Right atrium auricular region (tissue), 2 donors: ENCODE results near the gene KPNA3. TPM values are rescaled to one million over a fixed set of nuclear protein-coding genes. Genes with fewer than 3 reads are reported as not detected.

Experiments
- DNase-seq: peaks from one replicate; pipeline ENCODE4 v3.0.0-alpha.2; 2019; ENCODE audit warnings: low spot score
- H3K27ac ChIP-seq, 2 donors: fragments of 200-600 bp; sonication (generic); 1 replicate in 1 of 2; 2 replicates in 1 of 2; pipeline ENCODE4 v1.5.1; 2016 to 2019
- H3K27me3 ChIP-seq, 2 donors: fragments of 200-600 bp; sonication (generic); one replicate each; pipeline versions ENCODE4 v1.5.1 to v1.6.0; 2017 to 2019
- H3K36me3 ChIP-seq: fragments of 200-600 bp; sonication (generic); one replicate; pipeline ENCODE4 v1.5.1; 2016
- H3K4me1 ChIP-seq, 2 donors: fragments of 200-600 bp; sonication (generic); one replicate each; pipeline versions ENCODE4 v1.5.1 to v1.6.0; 2017 to 2019
- H3K4me3 ChIP-seq, 2 donors: fragments of 200-600 bp; sonication (generic); 1 replicate in 1 of 2; 2 replicates in 1 of 2; pipeline ENCODE4 v1.5.1; 2017 to 2019; ENCODE audit warnings: mild to moderate bottlenecking in 1 of 2, moderate library complexity in 1 of 2
- H3K9me3 ChIP-seq, 2 donors: fragments of 200-600 bp; sonication (generic); one replicate each; pipeline ENCODE4 v1.5.1; 2019
- total RNA-seq, 2 donors: library from RNA; depleted of rRNA; stranded (reverse); fragments of >200 nt; gene quantifications; one replicate each; pipeline ENCODE4 v1.1.0, GENCODE V29; 2016
- TF ChIP-seq, protein P1 (sequence below), 2 donors: fragments of 200-600 bp; sonication (generic); IDR thresholded peaks; one replicate each; pipeline ENCODE4 v1.5.1; 2019; ENCODE audit warnings: antibody characterized with exemption in 2 of 2

The KPNA3 gene
- total RNA-seq, 2 donors from 2014 or later, result 36.6 to 42.0 TPM

DNA sequence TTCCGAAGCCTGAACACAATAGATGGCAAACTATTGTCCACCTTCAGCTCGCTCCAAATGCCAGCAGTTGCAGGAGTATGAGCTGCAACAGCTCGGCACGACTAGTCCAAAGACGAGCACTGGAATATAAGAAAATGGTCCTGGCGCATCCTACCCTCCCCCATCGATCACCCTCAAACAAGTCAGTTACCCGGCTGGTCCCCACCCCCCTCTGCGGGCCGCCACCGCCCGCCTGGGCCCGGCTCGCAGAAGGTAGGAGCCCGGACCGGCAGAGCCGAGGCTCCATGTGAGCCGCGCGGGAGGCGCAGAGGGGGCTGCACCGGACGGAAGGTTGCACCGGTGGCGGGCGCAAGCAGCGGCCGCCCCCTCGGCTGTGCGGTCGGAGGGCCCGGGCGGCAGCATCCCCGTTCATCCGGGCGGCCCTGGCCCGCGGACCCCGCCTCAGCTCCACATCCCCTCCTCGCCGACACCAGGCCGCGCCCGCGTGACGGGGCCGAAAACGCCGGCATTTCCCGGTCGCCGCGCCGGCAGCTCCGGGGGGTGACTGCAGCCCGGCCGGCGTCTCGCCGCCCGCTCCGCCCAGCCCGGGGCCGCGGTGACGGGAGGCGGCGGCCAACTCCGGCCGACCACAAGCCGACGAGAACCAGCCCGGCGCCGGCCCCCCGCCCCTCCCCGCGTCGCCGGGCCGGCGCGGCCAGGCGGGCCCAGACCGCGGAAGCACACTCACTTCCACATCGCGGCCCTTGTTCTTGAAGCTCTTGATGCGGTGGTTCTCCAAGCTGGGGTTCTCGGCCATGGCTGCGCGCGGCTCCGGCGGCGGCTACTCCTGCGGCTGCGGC, 552 bp downstream of the KPNA3 start:
- peaks cover 0 to 30% of the 10 kb centered on the region in 2 donors for H3K4me1 ChIP-seq
- no peaks in the 10 kb centered on the region for H3K27me3 ChIP-seq
- no peak for DNase-seq
- TF ChIP-seq, protein P1, sequence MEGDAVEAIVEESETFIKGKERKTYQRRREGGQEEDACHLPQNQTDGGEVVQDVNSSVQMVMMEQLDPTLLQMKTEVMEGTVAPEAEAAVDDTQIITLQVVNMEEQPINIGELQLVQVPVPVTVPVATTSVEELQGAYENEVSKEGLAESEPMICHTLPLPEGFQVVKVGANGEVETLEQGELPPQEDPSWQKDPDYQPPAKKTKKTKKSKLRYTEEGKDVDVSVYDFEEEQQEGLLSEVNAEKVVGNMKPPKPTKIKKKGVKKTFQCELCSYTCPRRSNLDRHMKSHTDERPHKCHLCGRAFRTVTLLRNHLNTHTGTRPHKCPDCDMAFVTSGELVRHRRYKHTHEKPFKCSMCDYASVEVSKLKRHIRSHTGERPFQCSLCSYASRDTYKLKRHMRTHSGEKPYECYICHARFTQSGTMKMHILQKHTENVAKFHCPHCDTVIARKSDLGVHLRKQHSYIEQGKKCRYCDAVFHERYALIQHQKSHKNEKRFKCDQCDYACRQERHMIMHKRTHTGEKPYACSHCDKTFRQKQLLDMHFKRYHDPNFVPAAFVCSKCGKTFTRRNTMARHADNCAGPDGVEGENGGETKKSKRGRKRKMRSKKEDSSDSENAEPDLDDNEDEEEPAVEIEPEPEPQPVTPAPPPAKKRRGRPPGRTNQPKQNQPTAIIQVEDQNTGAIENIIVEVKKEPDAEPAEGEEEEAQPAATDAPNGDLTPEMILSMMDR (IDR thresholded peaks at IDR 0.05), result no peak
- H3K27ac ChIP-seq, result peak overlapping the region; percentile 85 to 93
- H3K9me3 ChIP-seq, result no peaks in the 10 kb centered on the region
- no peaks in the 10 kb centered on the region for H3K36me3 ChIP-seq
- H3K4me3 ChIP-seq, result peak overlapping the region; percentile 71 to 96

DNA sequence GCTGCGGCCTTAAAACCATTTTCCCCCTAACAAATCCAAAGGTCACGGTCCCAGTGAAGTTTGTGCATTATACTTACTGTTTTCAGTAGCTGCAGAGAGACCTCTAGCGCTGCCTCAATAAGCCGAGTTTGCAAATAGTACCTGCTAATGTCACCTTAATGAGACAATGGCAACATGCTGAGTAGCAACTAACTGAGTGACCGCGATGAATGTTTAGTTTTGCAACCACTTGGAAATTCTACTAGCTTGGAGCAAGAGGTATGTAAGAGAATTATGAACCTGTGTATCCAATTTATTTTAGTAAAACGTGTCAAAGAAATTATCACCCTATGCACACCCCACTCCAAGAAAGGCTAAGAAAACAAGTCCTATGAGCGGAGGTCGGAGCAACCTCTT, 1.2 kb downstream of the KPNA3 start:
- Histone ChIP-seq H3K27me3 (no peaks in the 10 kb centered on the region), H3K4me1 (peaks cover 0 to 30% of the 10 kb centered on the region in 2 donors), H3K27ac (peak overlapping the region; percentile 85 to 93), H3K4me3 (peak overlapping the region; percentile 71 to 96), H3K9me3 (no peaks in the 10 kb centered on the region), H3K36me3 (no peaks in the 10 kb centered on the region)
- no peak for DNase-seq
- TF ChIP-seq, protein P1 (IDR thresholded peaks at IDR 0.05), result peak in 1 of 2 donors; percentile 25

DNA sequence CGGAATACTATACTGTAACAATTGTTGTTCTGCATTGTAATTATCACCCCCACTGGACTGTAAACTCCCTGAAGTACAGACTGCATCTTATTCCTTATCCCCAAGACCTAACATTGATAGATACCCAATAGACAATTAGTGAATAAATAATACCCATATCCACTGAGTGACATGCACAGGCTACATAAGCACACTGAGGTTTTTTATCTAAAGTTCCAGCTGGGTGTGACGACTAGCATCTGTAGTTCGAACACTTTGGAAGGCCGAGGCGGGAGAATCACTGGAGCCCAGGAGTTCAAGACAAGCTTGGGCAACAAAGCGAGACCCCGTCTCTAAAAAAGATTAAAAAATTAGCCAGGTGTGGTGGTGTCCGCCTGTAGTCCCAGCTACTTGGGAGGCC, 2.5 kb downstream of the KPNA3 start:
- Histone ChIP-seq H3K4me3 (no peak overlapping the region), H3K36me3 (no peaks in the 10 kb centered on the region), H3K4me1 (peaks cover 0 to 43% of the 10 kb centered on the region in 2 donors), H3K9me3 (no peaks in the 10 kb centered on the region), H3K27ac (no peak overlapping the region), H3K27me3 (no peaks in the 10 kb centered on the region)
- no peak for DNase-seq
- TF ChIP-seq, protein P1 (IDR thresholded peaks at IDR 0.05), result no peak

DNA sequence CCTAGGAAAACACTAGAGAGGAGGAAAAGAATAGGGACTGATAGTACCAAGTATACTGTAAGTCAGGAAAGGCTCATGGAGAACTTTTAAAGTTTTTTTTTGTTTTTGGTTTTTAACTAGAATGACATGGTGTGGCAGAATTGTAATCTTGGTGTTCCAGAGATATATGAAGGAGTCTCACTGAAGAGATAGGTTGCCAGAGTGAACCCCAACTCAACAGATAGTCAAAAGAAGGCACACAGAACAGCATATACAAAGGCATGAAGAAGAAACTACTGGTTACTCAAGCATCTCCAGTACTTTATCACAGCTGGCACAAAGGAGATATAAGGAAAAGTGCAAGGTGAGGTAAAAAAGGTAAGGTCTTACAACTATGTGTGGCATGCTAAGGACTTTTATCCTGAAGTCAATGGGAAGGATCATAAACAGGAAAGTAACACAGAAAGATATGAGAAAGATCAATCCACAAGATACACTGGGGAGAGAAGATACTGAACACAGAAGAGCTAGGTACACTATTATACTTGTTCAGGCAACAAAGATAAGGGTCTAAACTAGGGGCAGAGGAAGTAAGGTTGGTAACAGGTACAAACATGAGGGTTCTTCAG, 6.0 kb downstream of the KPNA3 start:
- no peak for DNase-seq
- Histone ChIP-seq H3K4me3 (no peak overlapping the region), H3K36me3 (no peaks in the 10 kb centered on the region), H3K27me3 (no peaks in the 10 kb centered on the region), H3K9me3 (no peaks in the 10 kb centered on the region), H3K27ac (no peak overlapping the region), H3K4me1 (peaks cover 0 to 51% of the 10 kb centered on the region in 2 donors)
- TF ChIP-seq, protein P1 (IDR thresholded peaks at IDR 0.05), result no peak

DNA sequence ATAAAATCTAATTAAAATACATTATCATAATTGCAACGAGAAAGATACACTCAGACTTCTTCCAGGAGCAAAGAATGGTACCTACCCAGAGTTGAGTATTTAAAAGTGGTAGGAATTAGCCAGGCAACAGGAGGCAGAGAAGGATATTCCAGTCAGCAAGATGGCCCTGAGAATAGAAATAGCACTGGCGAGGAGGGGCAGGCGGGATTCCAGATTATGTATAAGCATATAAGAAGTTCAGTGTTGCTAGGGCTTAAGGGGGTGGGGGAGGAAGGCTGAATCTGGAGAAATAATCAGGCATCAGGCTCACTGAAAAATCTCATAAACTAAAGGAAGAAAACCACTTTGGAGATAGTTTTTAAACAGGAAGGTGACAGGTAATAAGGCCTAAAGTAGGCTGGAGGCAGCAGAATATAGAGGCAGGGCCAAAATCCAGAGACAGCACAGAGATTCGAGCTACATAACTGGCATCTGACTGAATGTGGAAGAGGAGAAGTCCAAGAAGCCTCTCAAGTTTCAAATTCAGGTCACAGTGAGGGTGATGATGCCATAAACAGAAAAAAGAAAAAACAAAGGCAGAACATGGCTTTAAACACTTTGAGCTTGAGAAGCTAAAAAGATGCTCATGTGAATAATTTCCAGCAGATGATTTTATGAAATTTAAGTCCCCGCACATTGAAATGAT, 7.5 kb downstream of the KPNA3 start:
- TF ChIP-seq, protein P1 (IDR thresholded peaks at IDR 0.05), result no peak
- Histone ChIP-seq H3K36me3 (no peaks in the 10 kb centered on the region), H3K27me3 (no peaks in the 10 kb centered on the region), H3K4me1 (peaks cover 0 to 40% of the 10 kb centered on the region in 2 donors), H3K9me3 (no peaks in the 10 kb centered on the region), H3K27ac (peak overlapping the region in 1 of 2 donors; percentile 20), H3K4me3 (no peak overlapping the region)
- no peak for DNase-seq
